Activated CD4-positive, alpha-beta T cell treated with anti-CD3 and anti-CD28 coated beads for 4 hours (primary cell): ENCODE measurements around the gene DOP1A.

Source experiments
- DNase-seq, 2 donors: peaks; one replicate each; pipeline ENCODE4 v3.0.0-alpha.2; 2020

Gene DOP1A, protein sequence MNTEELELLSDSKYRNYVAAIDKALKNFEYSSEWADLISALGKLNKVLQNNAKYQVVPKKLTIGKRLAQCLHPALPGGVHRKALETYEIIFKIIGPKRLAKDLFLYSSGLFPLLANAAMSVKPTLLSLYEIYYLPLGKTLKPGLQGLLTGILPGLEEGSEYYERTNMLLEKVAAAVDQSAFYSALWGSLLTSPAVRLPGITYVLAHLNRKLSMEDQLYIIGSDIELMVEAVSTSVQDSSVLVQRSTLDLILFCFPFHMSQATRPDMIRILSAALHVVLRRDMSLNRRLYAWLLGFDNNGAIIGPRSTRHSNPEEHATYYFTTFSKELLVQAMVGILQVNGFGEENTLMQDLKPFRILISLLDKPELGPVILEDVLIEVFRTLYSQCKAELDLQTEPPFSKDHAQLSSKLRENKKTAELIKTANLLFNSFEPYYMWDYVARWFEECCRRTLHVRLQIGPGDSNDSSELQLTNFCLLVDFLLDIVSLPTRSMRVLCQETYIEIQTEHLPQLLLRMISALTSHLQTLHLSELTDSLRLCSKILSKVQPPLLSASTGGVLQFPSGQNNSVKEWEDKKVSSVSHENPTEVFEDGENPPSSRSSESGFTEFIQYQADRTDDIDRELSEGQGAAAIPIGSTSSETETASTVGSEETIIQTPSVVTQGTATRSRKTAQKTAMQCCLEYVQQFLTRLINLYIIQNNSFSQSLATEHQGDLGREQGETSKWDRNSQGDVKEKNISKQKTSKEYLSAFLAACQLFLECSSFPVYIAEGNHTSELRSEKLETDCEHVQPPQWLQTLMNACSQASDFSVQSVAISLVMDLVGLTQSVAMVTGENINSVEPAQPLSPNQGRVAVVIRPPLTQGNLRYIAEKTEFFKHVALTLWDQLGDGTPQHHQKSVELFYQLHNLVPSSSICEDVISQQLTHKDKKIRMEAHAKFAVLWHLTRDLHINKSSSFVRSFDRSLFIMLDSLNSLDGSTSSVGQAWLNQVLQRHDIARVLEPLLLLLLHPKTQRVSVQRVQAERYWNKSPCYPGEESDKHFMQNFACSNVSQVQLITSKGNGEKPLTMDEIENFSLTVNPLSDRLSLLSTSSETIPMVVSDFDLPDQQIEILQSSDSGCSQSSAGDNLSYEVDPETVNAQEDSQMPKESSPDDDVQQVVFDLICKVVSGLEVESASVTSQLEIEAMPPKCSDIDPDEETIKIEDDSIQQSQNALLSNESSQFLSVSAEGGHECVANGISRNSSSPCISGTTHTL (N-terminal part only)

GRCh38 chr6:83067448-83068439 is at the start of gene DOP1A:
DOP1A (plus strand) TSS chr6:83067671; CDS start chr6:83096978, 29,307 bp downstream.
- peak; percentile 97 to 98 for DNase-seq

DNA sequence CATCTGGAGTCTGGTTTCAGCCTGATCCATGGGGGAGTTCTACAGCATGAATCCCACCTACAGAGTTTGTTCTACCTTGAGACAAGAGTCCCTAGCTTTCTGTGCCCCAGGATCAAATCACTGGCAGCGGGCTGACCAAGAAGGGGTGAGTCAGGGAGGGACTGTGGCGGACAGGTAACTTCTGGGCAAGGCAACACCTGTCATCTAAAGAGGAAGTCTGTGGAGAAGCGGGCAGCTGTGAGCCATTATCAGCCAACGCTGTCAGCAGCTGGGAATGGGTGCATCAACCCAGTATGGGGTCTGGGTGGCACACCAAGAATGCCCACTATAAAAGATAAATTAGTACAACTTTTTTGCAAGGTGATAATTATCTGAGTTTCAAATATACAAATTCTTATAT is 47.7 kb upstream of the DOP1A start:
- no peak for DNase-seq

DNA sequence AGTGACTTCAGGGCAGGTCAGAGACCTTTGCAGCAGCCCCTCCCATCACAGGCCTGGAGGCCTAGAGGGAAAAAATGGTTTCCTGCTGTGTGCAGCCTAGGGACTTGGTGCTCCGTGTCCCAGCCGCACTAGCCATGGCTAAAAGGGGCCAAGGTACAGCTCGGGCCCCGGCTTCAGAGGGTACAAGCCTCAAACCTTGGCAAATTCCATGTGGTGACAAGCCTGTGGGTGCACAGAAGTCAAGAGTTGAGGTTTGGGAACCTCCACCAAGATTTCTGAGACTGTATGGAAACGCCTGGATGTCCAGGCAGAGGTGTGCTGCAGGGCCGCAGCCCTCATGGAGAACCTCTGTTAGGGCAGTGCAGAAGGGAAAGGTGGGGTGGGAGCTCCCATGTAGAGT is 35.8 kb upstream of the DOP1A start:
- no peak for DNase-seq

DNA sequence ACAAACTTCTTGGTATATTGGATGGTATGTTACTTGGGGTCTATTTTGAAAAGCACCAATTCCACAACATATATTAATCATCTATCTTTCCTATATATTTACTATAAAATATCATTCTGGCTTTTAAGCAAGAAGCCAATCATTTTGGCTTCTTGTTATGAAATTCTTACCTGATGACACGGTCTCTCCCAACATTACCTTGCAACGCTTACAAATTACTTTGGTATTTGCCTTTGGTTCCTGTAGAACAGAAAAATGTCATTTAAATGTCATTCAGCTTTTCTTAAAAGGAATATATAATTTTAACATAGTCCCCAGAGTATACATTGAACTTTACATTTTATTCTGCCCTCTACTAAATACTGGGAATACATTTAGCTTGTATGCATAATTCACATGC is 29.2 kb upstream of the DOP1A start:
- no peak for DNase-seq

- no peak for DNase-seq
Measured at GRCh38 chr6:83042467-83043053, 24.9 kb upstream of the DOP1A start.

- no peak for DNase-seq
Measured at GRCh38 chr6:83044091-83044768, 23.2 kb upstream of the DOP1A start.

DNA sequence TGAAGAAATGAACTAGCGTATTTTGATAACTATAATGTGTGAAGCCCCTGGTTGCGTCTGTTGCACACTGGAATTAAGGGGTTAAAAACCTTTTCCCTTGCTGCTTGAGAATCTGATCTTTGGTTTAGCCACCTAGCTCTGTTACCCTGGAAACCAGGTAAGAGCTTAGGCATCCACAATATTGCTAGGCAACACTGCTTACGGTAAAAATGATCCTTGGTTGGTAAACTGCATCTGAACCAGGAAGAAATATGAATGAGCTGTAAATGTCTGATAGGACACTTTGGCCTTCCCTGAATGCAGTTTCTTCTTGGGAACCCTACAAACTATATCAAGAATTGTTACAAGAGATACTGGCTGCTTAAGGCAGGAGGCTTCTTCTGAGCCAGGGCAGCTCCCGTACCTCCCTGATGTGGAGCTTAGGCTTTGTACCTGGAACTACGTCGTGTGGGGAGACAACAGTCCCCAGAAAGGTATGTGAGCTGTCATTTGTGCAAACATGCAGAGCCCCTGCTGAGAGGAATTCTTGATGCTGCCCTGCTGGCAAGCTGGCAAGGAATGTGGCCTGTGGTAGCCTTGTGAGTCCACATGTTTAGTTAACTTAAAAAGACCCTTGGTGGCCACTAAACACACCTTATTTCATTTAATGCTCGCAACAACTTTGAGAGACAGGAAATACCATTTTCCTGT is 20.3 kb upstream of the DOP1A start:
- DNase-seq: no peak

- DNase-seq: no peak
Measured at GRCh38 chr6:83051377-83052172, 15.9 kb upstream of the DOP1A start.

GRCh38 chr6:83053678-83054077 is 13.8 kb upstream of the DOP1A start:
- DNase-seq: no peak

- peak; percentile 15 to 32 for DNase-seq
Measured at GRCh38 chr6:83055366-83055964, 12.0 kb upstream of the DOP1A start.

DNA sequence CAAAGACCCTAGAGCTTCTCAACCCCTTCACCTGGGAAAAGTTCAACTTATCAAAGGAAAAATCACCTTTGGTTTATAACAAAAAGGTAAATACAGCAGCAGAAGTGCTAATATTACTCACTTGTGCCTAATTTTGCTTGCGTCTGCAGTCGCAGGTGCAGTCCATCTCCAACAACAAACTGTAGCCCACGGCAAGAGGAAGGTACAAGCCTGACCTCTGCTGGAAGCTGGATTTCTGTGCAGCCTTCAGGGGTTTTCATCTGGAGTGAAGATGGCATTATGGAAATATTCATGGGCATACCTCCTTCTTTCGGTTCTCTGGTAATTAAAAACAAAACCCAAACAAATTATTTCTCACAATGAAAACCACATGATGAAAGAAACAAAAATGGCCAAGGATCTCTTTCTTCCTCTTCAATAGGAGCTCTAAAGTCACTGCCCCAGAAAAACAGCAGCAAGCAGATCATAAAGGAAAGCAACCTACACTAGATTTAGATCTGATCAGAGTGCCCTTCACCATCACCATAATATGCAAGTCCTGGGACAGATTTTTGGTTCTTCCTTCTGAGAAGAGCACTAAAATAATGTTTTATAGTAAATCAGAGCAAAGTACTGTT is 9.7 kb upstream of the DOP1A start:
- DNase-seq: no peak

GRCh38 chr6:83061190-83061589 is 6.3 kb upstream of the DOP1A start:
- DNase-seq: no peak

GRCh38 chr6:83062225-83062624 is 5.2 kb upstream of the DOP1A start:
- DNase-seq: no peak

GRCh38 chr6:83065511-83066192 is 1.8 kb upstream of the DOP1A start, which contains the start of gene UBE3D:
UBE3D (minus strand) TSS chr6:83065841; CDS start chr6:83065718, 123 bp downstream.
- DNase-seq: peak; percentile 90 to 91

- DNase-seq: no peak
Measured at GRCh38 chr6:83068616-83069015, 1.1 kb downstream of the DOP1A start.

- DNase-seq: no peak
Measured at GRCh38 chr6:83069633-83070032, 2.2 kb downstream of the DOP1A start.

GRCh38 chr6:83071023-83071422 is 3.6 kb downstream of the DOP1A start:
- no peak for DNase-seq

DNA sequence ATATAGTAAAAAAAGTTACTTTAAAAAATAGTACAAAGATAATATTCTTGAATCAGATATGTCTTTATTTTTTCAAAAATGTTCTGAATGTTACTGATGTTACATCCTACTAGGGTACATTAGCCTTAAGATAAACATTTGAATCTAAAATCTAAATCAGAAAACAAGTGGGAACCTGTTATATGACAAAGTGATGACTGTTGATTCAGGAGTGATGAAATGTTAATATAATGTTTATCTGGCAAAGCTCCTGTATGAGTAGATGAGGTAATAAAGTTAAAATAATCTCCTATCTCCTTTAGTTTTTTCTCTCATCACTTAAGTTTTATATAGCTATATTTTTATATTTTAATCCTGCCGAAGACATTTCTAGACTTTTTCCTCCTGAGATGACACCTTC is 4.2 kb downstream of the DOP1A start:
- DNase-seq: no peak
